ENCODE results near the gene SKIDA1.

The SKIDA1 gene

GRCh38 chr10:21523557-21524008 lies 1.9 kb downstream of the SKIDA1 start:
- TF ChIP-seq FOXP2 (optimal IDR thresholded peaks at IDR 0.05; ENCODE audit: borderline replicate concordance, extremely low read depth, extremely low read length, insufficient read depth) (no peak), TAF1 (IDR thresholded peaks at IDR 0.05; ENCODE audit: borderline replicate concordance, insufficient read depth, low read length) (no peak), REST (IDR thresholded peaks at IDR 0.05; ENCODE audit: insufficient read depth in 1 of 2, low read depth in 2 of 2, low read length in 2 of 2) (no peak), POLR2AphosphoS5 (IDR thresholded peaks at IDR 0.05; ENCODE audit: low read depth, low read length) (no peak), SIN3A (IDR thresholded peaks at IDR 0.05; ENCODE audit: borderline replicate concordance, insufficient read depth, low read length) (no peak)

- no peak for TF ChIP-seq POLR2AphosphoS5 (IDR thresholded peaks at IDR 0.05; ENCODE audit: low read depth, low read length)
- TF ChIP-seq REST (IDR thresholded peaks at IDR 0.05; ENCODE audit: insufficient read depth in 1 of 2, low read depth in 2 of 2, low read length in 2 of 2): no peak
- no peak for TF ChIP-seq FOXP2 (optimal IDR thresholded peaks at IDR 0.05; ENCODE audit: borderline replicate concordance, extremely low read depth, extremely low read length, insufficient read depth)
- no peak for TF ChIP-seq SIN3A (IDR thresholded peaks at IDR 0.05; ENCODE audit: borderline replicate concordance, insufficient read depth, low read length)
- no peak for TF ChIP-seq TAF1 (IDR thresholded peaks at IDR 0.05; ENCODE audit: borderline replicate concordance, insufficient read depth, low read length)
These were observed 2.7 kb downstream of the SKIDA1 start for GRCh38 chr10:21522631-21523406.

GRCh38 chr10:21521751-21522533 lies 3.5 kb downstream of the SKIDA1 start:
- no peak for TF ChIP-seq POLR2AphosphoS5 (IDR thresholded peaks at IDR 0.05; ENCODE audit: low read depth, low read length)

GRCh38 chr10:21520949-21521348 lies 4.5 kb downstream of the SKIDA1 start:
- TF ChIP-seq SIN3A (IDR thresholded peaks at IDR 0.05; ENCODE audit: borderline replicate concordance, insufficient read depth, low read length): no peak
- no peak for TF ChIP-seq REST (IDR thresholded peaks at IDR 0.05; ENCODE audit: insufficient read depth in 1 of 2, low read depth in 2 of 2, low read length in 2 of 2)
- TF ChIP-seq POLR2AphosphoS5 (IDR thresholded peaks at IDR 0.05; ENCODE audit: low read depth, low read length): no peak
- no peak for TF ChIP-seq TAF1 (IDR thresholded peaks at IDR 0.05; ENCODE audit: borderline replicate concordance, insufficient read depth, low read length)
- no peak for TF ChIP-seq FOXP2 (optimal IDR thresholded peaks at IDR 0.05; ENCODE audit: borderline replicate concordance, extremely low read depth, extremely low read length, insufficient read depth)

GRCh38 chr10:21520509-21520908 lies 5.0 kb downstream of the SKIDA1 start:
- TF ChIP-seq SIN3A (IDR thresholded peaks at IDR 0.05; ENCODE audit: borderline replicate concordance, insufficient read depth, low read length): no peak
- no peak for TF ChIP-seq REST (IDR thresholded peaks at IDR 0.05; ENCODE audit: insufficient read depth in 1 of 2, low read depth in 2 of 2, low read length in 2 of 2)
- no peak for TF ChIP-seq POLR2AphosphoS5 (IDR thresholded peaks at IDR 0.05; ENCODE audit: low read depth, low read length)
- no peak for TF ChIP-seq TAF1 (IDR thresholded peaks at IDR 0.05; ENCODE audit: borderline replicate concordance, insufficient read depth, low read length)

Measured in PFSK-1 (cell line).